MV-4-11 (cell line): ENCODE data around the gene PFKP.

ENCODE experiments used
- DNase-seq: peaks from one replicate; lab custom pipeline; 2025; lab: John Stamatoyannopoulos, UW

Gene PFKP

DNA sequence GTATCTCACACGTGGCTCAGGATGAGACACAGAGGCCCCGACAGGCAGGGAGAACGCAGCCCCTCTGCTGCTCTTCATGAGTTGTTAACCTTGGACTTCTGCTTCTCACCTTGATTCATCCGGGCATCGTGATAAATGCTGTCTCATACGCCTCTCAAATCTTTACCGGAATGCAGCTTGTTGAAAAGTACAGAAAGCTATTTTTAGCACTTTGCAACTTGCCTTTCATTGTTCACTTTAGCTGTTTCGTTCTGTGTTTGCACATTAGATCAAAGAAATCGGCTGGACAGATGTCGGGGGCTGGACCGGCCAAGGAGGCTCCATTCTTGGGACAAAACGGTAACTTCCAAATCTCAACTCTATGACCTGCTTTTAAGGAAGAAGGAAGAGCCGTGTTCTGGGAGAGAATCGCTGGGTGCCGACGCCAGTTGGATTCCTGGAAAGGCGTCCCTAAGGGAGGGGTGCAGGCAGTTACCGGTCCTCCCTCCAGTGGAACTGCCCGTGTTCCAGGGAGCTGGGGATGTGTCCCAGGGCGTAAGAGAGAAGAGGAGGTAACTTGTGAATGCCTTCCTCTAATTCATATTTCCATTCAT lies 49.3 kb downstream of the PFKP start:
- no peak for DNase-seq

DNA sequence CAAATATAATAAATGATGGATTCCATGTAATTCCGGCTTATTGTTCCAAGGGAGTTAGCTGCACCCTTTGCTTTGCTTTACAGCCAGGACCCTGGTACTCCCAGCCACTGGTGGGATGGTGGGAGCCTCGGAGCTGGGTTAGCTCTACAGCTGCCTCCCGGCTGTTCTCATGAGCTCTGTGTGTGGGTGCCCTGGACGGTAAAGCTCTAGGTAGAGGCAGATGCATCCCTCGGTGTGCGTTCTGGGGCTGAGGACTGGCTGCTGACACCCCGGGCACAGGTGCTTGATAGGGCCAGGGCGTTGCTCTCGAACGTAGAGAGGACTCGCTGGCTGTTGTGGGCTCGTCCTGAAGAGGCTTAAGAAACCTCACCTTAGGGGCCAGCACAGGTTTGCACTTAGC lies 50.1 kb downstream of the PFKP start:
- DNase-seq, result no peak

DNA sequence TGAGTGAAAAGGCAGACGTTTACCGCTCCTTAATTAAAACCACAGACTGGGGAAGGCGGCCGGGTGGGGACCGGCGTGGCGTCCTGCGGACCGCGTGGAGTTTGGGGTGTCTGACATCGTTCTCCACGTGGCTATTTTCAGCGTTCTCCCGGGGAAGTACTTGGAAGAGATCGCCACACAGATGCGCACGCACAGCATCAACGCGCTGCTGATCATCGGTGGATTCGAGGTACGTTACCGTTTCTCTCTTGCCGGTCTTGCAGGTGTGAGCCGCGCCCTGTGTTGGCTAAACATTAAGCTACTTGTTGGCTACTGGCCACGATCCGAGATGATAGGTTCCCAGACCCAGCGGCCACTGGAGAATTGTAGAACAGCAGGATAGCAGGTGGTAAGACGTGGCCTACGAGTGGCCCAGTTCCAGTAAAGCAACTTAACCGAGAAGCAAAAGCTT lies 51.3 kb downstream of the PFKP start:
- no peak for DNase-seq

DNA sequence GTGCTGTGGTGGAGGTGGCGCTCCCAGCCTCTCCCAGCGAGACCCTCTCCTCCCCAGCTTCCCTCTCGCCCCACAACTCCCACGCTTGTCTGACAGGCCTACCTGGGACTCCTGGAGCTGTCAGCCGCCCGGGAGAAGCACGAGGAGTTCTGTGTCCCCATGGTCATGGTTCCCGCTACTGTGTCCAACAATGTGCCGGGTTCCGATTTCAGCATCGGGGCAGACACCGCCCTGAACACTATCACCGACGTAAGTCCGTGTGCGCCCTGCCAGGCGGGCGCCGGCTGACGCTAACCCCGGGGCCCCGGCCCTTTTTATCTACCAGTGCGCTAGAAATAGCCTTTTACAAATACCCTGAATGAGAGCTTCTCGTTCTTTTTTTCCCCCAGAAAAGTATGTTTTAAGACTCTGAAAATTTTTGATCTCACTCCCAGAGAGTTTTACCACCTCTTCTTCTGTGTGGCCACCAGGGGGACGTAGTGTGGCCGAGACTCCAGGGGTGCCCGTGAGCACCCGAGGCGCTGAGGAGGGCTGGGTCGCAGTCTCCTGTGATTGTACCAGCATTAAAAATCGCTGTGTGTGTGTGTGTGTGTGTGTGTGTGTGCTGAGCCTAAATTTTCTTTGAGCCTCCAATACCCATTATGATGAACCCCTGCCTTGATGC lies 52.6 kb downstream of the PFKP start:
- DNase-seq, result no peak

DNA sequence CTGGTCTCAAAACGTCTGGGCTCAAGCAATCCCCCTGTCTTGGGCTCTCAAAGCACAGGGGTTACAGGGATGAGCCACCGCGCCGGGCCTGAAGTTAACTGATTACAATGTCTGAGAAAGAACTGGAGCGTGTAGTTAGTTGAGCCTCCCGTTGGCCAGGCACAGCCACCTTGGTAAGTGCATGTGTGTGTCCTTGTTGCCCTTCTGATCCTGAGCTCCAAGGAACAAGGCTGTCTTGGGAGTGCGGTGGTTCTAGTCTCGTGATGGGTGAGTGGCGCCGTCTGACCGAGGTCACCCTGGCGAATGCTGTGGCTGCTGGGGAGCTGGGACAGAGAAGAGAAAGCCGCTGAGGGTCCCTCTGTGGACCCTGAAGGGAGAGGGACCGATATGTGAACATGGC lies 54.7 kb downstream of the PFKP start:
- DNase-seq, result no peak

DNA sequence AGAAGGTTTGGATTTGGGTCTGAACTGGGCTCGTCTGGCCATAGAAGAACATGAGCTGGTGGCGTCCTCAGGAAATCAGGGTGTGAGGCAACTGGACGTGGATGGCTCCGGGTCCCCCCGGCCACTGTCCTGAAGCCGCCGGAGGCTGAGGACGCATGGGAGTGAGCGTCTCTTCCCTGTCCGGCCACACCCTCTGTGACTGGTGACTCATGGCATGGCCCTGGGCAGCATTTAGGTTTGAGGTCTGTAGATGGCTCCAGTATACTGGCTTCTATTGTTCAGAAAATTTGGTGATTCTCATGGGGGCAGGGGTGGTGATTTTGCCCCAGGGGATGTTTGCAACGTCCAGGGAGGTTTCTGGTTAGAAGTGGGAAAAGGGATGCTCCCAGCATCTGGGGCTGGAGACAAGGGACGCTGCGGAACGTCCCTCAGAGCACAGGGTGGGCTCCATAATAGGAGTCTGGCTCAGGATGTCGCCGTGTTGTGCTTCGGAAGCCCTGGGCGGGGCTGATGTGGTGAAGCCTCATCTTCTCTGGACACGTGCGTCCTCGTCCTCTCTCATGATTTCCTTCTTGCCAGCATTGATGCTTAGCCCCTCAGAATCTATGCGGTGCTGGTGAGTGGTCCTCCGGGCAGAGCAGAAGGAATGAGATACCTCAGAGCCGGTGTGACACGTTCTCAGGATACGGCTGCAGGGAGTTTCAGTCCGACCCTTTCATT lies 55.3 kb downstream of the PFKP start:
- no peak for DNase-seq

DNA sequence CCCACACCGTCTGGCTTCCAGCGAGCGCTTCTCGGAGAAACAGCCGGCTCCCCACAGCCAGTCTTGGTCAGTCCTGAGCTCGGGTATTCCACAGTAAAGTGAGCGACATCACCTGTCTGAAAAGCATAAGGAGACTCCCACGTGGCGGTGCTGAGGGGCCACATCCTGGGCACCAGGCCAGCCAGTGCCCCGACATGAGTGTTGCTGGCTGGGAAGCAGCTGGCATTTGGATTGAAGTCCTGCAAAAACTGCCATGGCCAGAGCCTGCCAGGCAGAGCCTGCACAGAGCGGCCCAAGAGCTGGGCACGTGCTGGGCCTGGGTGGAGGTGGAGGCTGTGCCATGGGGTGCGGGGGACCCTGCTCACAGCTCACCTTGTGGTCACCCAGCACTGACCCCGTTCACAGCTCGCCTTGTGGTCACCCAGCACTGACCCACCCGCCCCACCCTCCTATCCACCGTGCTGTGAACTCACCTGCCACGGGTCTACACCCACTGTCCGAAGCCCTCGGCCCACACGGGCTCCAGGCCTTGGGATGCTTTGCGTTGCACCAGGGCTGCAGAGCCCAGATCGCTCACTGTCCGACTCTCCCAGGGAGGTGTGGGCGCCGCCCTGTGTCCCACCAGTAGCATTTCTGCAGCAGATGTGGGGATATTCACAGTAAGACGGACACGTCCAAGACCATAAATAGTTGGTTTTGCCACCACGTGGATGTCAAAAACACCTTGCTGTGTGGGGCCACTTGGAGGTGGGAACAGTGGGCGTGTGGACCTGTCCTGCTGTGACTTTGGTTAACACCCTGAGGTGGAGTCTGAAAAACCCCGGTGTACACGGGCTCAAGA lies 56.4 kb downstream of the PFKP start:
- no peak for DNase-seq

DNA sequence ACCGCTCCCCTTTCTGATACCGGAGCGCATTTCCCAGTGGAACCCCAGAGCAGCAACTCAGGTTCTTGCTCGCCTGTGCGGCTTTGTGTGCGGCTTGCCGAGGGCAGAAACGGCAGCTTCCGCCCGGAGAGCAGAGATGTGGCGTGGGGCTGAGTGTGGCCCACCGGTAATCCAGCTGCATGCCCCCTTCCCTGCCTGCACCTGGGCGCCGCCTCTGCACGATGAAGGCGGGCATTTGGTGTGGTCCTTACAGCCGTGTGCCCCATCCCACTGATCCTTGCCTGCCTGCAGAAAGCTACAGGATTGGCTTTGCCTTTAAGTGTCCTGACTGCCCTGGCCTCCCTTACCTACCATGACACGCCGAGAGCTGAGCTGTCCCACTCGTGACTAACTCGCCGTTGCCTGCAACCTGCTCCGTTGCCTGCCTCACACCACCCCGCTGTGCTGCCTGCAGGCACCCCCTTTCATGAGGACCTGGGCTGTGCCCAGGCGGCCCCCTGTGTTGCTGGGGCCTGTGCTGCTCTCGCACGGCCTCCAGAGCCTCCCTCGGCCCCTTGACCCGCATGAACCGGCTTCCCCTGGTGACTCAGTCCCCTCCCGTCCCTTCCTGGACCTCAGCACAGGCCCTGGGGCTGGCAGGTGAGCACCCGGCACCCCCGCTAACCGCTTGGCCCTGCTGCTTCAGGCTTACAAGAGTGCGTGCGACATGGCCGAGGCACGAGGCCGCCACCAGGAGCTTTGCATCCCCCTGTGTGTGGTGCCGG lies 57.2 kb downstream of the PFKP start:
- DNase-seq, result no peak

DNA sequence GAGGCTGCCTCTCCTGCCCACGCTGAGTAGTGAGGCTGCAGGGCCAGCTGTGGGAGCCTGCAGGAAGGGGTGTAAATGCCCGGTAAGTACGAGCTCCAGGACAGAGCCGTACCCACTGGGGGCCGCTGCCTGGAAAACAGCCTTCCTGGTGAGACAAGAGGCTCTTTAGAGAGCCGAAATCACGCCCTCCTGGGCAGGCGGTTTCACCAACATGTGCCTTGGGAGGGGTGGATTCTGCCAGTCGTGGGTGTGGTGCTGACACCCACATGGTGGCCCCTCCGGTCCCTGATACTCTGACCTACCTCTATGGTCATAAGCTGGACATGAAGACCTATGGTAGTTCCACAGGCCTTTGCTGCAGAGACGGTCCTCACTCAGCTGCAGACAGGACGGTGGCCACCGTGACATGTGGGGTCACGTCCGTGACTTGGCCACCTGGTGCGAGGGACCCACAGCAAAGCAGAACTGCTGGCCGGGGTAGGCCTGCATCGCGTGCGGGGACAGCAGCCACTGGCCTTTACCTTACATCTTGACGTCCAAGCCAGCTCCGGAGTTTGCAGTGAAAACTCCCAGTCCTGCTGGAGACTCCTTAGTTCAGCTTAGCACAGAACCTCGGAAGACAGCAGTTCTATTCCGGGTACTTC lies 58.3 kb downstream of the PFKP start:
- DNase-seq, result no peak

DNA sequence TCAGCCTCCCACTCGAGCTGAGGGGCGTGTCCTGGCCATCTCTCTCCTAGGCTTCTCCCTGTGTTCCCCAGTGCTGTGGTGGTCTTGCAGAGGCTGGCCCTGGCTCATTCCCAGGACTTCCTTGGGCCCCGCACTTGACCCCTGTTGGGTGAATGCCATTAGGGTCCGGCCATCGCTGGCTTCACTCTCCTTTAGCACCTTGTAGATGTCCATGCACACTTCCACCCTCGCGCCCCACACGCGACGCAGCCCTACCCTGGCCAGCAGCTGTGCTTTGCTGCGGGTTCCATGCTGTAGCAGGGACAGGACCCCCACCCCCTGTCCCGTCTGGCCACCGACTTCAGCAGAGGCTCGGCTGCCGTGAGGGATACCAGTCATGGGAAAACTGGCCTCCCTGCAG lies 58.9 kb downstream of the PFKP start:
- no peak for DNase-seq

DNA sequence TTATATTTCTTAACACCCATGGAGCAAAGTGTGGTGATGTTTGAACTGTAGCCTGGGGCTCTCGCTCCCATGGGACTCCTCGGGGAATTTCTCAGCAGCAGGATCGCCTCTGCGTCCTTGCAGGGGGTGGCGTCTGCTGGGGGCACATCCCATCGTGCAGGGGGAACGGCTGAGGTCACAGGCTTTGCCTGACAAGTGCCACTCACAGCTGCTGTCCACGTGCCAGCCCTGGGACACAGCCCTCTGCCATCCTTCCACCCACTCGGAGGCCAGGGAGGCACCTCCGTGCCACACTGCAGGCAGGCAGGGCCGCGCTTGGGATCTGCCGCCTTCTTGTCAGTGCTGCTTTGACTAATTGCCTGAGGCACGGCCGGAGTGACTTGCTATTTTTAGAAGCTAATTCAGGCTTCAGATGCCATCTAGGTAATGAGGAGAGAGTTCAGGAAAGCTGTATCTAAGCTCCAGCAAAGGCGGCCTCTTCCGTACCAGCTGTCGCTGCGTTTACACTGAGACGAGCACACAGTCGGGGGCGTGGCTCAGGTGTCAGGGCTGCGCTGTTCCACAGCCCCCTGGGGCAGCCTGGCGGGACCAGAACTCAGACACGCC lies 59.5 kb downstream of the PFKP start:
- DNase-seq, result no peak

DNA sequence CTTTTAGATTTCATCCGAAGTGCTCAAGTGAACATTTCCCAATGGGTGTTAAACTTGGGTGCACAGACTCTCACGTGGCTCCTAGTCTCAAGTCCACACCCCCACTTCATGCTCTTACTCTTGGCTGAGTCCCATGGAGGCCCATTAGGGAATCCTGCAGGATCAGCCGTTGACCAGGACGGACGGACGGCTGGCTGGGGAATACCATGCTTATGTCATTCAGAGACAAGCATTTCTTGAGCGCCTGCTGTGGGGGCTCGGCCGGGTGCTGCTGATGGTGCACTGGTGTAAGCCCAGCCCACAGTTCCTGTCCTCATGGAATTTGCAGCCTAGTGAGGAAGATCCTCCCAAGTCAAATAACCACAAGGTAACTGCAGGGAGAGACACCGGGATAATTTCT lies 60.6 kb downstream of the PFKP start:
- no peak for DNase-seq

DNA sequence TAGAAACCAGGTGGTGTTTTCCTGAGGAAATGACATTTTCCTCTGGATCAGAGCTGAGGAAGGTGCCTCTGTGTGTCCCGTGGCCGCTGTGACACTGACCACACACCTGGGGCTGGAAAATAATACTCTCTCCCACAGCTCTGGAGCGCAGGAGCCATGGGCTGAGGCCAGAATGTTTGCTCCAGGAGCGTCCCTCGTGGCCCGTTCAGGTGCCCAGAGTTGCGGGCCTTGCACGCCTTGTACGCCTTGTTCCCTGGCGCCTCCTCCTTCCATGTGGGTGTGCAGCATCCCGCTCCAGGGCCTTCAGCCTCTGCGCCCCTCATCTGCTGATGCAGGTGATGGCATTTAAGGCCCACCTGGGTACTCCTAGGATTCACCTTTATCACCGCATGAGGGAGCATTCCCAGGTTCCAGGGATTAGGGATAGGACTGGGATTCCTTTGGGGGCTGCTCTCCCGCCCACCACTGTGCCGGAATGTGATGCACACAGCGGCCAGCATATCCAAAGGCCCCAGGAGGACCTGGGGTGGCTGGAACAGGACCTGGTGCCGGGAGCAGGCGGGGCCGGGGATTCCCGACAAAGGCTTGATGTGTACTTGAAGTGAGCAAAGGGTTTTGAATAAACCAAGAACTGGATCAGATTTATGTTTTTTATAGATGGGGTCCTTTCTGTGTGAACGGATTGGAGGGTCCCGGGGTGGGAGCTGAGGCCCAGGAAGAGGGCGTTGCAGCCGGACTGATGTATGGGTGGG lies 61.2 kb downstream of the PFKP start:
- DNase-seq, result no peak

DNA sequence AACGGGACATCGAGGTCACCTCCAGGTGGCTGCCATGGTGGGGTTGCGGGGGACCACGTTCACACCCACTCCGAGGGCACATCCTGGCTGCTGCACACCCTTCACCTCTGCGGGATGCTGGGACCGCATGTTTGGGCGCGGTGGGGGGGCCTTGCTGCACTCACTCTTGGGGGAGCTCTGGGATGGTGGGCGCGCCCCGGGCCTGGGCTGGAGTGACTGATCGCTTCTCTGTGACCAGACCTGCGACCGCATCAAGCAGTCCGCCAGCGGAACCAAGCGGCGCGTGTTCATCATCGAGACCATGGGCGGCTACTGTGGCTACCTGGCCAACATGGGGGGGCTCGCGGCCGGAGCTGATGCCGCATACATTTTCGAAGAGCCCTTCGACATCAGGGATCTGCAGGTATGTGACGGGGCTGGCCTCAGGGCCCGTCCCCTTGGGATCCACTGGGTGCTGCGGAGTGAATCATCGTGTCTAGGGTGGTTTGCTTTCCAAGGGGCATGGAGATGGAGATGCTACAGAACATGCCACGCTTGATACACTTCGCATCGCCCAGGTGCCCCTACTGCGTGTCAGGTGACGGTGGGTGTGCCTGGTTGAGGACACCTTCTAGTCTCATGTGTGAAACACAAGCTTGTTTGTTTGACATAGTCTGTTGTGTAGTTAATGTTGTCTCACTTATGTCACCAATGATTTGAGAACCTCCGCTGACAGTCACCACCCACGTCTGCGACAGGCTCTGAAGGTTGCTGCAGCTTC lies 62.4 kb downstream of the PFKP start:
- DNase-seq, result no peak

DNA sequence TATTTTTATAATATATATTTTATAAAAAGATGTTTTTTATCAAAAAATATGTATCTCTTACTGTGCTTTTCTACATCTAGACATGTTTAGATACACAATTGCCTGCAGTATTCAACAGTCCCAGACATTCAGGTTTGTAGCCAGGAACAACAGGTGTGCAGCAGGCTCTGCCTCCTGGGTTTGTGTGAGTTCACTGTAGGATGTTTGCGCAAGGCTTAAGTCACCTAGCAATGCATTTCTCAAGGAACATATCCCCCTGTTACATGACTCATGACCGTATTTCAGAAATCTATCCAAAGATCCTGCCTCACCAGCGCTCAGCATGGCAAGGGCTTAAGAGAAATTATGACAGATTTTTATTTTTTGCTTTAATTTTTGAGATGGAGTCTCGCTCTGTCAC lies 63.8 kb downstream of the PFKP start:
- no peak for DNase-seq

DNA sequence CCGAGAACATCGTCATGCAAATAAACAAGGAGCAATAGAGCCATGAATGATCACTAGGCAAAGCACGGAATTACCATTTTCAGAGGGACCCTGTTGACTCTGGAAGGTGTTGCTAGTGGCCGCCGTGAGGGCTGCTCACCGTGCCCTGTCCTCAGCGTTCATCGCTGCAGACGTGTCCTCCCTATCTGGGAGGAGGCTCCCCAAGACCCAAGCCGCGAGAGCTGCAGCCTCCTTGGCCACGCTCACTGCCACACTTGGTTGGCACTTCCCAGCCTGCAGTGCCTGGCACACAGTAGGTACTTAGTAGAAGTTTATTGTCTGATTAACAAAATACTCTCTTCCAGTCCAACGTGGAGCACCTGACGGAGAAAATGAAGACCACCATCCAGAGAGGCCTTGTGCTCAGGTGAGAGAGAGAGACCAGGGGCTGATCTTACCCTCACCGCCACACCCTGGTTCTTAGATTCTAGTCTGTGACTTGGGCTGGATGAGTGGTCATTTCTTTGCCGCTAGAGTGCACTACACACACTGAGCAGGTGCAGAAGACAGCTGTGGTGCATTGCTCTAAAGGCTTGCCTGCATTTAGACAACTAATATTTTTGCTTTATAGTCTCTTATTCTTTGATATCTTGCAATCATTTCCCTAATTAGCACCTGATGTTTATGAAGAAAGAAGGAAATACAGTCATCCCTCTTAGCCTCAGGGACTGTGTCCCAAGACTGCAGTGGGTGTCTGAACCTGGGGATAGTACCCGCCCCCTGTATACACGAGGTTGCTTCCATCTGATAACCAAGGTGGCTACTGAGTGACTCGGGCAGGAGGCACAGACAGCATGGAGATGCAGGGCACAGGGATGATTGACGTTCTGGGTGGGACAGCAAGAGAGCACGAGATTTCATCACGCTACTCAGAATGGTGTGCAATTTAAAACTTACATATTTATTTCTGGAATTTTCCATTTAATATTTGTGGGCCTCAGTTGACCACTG lies 65.0 kb downstream of the PFKP start:
- no peak for DNase-seq

DNA sequence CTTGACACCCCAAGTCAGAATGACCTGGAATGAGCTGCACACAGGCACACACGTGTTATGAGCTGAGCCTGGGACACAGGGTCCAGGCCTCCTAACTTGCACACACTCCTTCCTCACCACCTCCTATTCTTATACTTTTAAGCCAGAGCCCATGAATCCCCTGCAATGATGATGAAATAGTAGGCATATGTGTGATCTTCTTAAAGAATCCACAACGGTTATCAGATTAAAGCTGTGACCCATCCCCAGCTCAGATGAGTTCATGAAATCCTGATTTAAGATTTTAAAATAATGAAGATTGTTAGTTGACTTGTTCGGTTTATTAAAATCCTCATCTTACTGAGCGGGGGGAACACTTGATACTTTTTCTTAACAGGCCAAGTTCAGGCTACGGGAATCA lies 66.6 kb downstream of the PFKP start:
- no peak for DNase-seq

DNA sequence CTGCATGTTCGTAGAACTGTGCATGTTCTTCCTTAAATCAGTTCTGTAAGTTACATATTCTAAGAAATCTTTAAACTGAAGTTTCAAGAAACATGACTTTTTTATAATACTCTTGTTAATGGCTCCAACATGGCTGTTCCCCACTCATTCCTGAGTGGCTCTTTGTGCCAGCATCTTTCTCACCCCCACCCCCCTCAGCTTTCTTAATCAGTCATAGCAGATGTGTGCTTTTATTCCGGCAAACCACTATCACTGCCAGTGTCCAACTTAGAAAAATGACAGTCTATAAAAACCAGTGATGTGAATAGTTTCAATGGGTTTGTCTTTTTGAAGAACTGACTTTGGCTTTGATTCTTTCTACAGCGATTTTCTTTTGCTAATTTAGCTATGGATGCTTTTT lies 67.7 kb downstream of the PFKP start:
- no peak for DNase-seq
